HPDE6-E6E7 (cell line): ENCODE data around the gene SH3D19.

ENCODE experiments used
- DNase-seq: peaks from one replicate; pipeline ENCODE4 v3.0.0; 2011; ENCODE audit warnings: missing footprints; ENCODE audit errors: extremely low spot score

The SH3D19 gene, protein sequence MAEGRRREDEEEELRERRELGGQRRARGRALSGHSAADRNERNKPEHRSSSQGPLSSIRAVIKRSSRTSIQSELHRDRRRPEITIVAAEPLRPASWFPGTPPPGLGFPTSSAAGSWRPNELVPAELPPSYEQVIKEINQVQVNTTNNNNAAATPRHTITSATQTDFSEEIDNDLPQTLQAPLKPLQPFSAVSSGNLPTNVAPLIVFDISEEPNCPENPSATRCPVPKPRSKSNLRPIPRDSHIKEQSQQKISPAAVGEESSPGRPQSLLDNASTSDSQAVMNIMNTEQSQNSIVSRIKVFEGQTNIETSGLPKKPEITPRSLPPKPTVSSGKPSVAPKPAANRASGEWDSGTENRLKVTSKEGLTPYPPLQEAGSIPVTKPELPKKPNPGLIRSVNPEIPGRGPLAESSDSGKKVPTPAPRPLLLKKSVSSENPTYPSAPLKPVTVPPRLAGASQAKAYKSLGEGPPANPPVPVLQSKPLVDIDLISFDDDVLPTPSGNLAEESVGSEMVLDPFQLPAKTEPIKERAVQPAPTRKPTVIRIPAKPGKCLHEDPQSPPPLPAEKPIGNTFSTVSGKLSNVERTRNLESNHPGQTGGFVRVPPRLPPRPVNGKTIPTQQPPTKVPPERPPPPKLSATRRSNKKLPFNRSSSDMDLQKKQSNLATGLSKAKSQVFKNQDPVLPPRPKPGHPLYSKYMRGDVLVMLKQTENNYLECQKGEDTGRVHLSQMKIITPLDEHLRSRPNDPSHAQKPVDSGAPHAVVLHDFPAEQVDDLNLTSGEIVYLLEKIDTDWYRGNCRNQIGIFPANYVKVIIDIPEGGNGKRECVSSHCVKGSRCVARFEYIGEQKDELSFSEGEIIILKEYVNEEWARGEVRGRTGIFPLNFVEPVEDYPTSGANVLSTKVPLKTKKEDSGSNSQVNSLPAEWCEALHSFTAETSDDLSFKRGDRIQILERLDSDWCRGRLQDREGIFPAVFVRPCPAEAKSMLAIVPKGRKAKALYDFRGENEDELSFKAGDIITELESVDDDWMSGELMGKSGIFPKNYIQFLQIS

DNA sequence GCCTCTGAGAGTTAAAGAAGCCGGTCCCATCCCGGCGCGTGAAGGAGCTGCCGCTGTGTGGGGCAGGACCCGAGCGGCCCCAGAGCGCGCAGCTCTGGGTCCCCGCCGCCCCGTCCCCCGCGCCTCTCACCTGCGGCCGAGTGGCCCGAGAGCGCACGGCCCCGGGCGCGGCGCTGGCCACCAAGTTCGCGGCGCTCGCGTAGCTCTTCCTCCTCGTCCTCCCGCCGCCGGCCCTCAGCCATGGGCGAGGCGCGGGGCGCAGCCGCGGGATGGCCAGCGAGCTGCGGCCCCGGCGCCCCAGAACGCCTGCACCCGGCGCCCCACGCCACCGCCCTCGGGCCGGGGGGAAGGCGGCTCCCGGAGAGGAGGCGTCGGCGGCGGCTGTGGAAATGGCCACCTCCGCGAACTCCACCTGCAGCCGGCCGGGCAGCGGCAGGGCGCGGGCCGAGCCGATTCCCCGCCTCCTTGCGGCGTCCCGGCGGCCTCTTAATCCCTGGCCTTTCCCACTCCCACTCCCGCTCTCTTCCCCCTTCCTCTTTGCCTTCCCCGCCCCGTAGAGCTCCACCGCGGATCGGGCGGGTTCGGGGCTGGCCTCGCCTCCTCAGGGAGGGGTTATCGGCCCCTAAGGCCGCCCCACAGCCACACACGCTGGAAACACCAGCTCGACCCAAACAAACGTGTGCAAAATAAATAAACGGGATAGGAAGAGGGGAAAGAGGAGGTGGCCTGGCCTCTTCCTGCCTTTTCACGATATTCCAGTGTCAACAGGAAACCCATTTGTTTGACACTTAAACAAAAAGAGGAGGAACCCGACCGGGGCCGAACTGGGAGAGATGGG is at the start of gene SH3D19:
TSS of gene SH3D19 (minus strand) at position 495 of the 838 bp plus-strand sequence. CDS start at position 242, 253 bp downstream.
- DNase-seq, result peak; percentile 53

- DNase-seq, result peak; percentile 82
Observed at GRCh38 chr4:151362404-151363164, 37.2 kb upstream of the SH3D19 start.

- no peak for DNase-seq
Observed at GRCh38 chr4:151361966-151362365, 36.6 kb upstream of the SH3D19 start.

DNA sequence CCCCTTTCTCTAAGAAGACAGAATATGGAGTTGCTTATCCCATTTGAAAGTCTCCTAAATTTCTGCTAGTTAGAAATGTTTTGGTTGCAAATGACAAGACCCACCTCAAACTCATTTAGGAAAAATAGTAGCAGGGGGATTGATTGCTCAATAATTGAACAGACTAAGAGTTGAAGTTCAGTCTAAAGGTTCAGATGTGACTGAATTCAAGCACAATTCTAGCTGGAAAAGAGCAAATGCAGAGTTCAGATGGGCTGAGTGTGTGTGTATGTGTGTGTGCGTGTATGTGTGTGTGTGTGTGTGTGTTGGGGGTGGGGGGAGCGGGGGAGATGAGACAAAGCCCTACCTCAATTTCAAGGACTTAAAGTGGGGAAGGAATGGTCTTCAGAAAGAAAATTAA is 35.7 kb upstream of the SH3D19 start:
- no peak for DNase-seq

DNA sequence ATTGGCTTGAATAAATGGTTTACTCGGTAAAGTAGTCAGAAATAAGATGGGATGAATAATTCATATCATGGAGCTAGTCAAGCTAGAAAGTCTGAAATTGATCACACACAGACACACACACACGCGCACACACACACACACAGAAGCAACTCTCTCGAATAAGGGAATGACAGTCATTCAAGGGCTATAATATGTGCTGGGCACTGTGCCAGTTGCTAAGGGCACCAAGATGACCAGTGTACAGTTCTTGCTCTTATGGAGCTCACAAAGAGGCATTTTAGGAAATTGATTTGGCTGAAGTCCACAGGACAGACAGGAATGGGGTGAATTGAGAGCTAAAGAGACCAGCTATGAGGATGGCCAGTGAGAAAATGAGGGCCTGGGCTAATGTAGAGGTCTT is 34.2 kb upstream of the SH3D19 start:
- DNase-seq, result no peak

DNA sequence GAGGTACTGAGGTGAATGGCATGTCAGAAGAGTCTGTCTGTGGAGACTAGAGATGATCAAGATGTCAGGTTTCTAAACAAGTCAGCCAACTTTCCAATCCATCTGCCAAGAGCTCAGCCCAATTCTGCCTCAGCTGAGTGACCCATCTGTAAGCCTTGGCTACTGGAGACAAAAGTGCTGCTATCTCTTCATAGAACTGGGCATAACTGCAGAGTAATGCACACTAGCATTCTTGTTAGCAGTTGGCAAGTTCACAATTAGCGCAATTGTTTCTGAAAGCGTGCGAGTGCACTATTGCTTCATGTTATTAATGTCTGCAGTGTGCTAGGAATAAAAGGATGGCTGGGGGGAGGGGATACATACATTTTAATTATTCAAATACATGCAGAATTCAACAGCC is 32.9 kb upstream of the SH3D19 start:
- no peak for DNase-seq

DNA sequence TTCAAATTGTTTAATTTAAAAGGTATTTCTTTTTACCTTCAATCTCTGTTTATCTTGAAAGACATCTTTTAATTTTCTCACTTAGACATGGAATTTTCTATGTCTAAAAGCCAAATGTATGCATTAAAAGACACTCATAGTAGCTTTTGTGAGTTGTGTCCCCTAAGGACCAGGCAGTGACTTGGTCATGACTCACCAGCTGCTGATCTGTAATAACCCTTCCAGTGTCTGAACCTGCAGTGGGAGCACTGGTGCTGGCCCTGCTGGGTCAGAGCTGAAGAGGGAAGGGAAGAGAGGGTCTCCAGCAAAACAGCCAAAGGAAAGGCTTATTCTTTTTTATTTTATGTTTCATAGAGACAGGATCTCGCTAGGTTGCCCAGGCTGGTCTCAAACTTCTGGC is 31.1 kb upstream of the SH3D19 start:
- peak; percentile 53 for DNase-seq

DNA sequence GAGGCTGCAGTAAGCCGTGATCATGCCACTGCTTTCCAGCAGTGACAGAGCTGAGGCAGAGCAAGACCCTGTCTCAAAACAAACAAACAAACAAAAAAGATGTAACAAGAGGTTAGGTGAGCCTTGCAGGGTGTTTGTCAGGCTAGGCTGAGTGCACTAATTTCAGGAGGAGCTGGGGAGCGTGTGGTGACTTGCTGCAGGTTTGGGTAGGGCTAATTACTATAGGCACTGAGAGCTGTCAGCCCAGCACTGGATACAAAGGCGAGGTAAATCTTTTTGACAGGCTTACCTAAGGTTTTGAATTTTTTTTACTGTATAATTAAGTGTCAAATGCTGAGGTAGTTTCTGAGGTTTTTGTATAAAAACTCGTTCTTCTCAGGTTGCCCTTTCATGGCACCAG is 29.8 kb upstream of the SH3D19 start:
- DNase-seq, result peak; percentile 59

DNA sequence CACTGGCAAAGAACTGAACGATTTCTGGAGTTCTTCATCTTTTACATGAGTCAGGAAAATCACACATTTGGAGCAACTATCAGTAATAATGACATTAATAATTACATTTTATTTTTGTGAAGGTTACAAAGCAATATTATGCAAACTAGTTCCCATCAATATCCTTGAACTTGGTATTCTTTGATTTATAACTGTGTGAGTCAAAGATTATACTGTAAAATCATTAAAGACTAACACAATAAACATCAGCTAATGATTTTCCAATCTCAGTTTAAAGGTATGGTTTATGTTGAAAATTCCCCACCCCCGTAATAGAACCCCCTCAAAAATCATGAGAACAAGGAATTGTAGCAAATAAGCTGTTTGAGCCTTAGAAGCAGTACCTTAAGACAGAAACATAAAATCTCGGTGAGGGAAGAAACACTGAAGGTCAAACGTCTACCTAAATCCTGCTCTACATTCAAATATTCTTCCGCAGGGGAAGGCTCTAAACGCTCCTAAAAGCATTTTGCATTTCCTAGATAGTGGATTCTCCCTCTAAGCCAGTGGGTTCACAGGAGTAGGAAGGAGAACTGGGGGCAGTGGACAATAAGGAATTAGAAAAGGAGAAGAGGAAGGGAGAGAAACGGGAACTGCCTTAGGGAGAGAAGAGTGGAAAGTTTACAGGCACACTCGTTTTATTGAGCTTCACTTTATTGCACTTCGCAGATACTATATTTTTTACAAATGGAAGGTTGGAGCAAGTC is 22.3 kb upstream of the SH3D19 start:
- no peak for DNase-seq

- no peak for DNase-seq
Observed at GRCh38 chr4:151344948-151345347, 19.5 kb upstream of the SH3D19 start.

GRCh38 chr4:151340751-151341385 is 15.5 kb upstream of the SH3D19 start:
- no peak for DNase-seq

GRCh38 chr4:151339467-151339866 is 14.1 kb upstream of the SH3D19 start:
- no peak for DNase-seq

- DNase-seq, result peak; percentile 52
Observed at GRCh38 chr4:151331276-151332042, 6.1 kb upstream of the SH3D19 start.

DNA sequence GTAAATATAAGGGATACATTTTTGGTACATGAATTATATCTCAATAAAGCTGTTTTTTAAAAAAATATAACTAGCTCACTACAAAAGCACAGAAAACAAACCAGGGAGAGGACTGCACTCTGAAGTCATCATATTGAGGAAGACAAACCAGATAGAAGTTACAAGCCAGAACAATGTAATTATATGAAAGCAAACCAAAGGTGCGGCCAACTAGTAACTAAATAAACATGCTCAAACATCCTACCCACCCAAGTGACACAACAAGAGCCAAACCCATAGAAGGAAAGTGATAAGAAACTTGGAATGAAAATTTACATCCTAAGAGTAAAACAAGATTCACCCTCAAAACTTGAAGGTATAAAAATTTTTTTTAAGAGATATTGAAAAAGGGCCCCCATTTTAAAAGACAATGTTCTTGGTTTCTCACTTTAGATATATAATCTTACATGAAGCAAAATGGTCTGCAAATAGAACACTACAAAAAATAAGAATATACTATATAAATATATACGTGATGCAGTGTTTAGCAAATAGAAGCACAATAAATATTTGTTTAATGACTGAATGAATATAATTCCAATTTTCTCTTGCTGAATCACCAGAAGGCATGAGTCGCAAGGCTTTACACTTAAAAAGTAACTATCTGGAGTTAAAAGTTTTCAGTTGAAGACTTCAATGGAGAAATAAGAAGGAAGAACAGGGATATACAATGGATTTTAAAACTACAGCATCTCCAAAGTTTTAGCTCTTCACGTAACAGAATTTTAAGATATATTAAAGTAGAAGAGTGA is 4.0 kb upstream of the SH3D19 start:
- no peak for DNase-seq

GRCh38 chr4:151325949-151326246 is 493 bp upstream of the SH3D19 start:
- no peak for DNase-seq

DNA sequence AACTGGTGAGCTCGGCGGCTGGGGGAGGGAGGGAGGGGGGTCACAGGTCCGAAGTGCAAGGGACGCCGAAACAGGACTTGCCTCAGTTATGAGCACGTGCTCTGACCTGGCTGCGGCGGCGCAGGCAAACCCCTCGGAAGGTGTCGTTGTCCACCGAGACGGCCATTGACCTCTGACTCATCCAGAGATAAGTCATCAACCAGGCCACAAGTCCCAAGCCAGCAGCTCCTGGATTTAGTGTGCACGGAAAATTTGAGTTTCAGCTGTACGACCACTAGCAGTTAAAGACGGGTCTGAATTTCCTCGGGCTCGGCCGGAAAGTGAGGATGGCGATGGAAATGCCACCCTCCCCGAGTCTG is 674 bp downstream of the SH3D19 start:
- DNase-seq, result no peak

- no peak for DNase-seq
Observed at GRCh38 chr4:151324124-151324751, 1.2 kb downstream of the SH3D19 start.

DNA sequence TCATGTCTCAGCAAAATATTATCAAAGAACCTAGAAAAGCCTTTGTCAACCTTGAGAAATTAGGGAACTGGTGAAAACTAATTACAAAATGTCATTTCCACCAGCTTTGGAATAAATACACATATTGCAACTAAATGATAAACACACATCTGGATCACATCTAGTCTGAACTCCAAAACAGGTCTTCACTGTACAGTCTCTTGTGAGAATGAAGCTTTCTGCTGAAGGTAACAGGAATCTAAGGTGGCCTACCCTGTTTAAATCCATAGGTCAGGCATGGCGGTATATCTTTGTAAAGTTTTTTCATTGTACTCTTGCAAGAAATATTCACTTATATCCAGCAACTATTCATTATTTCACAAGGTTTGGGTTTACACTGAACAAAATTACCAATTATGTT is 1.7 kb downstream of the SH3D19 start:
- DNase-seq, result no peak
